ENCODE data around the gene ABLIM2. TPM values are rescaled to one million over a fixed set of nuclear protein-coding genes. Genes with fewer than 3 reads are reported as not detected.

The ABLIM2 gene
- total RNA-seq, 1 experiment from 2014 or later, result 6.1 TPM

- CTCF ChIA-PET, result no interaction called here
- H3K9ac ChIP-seq (ENCODE audit: low read length), result no peak overlapping the region
- H3K79me2 ChIP-seq (ENCODE audit: insufficient read depth, low read length), result no peaks in the 10 kb centered on the region
- RAD21 ChIA-PET (ENCODE audit: low non-redundant PET in 1 of 2, low total read pairs in 2 of 2, uncharacterized antibody in 2 of 2, unreplicated experiment in 2 of 2), result no interaction called here
- H3K4me1 ChIP-seq (ENCODE audit: control insufficient read depth in 1 of 2, insufficient read depth in 2 of 2, low read length in 2 of 2), result peaks cover 15 to 60% of the 10 kb centered on the region in 2 experiments
- H2AFZ ChIP-seq (ENCODE audit: low read depth, low read length, poor library complexity, severe bottlenecking), result no peak overlapping the region
- no peaks in the 10 kb centered on the region for H4K20me1 ChIP-seq (ENCODE audit: insufficient read depth)
- BruUV-seq (replicated peaks), result no TSS peak
- POLR2A ChIA-PET, result no interaction called here
- no peaks in the 10 kb centered on the region for H3K27me3 ChIP-seq (ENCODE audit: insufficient read depth, low read length)
- H3K4me2 ChIP-seq (ENCODE audit: low read length), result no peak overlapping the region
- DNase-seq (ENCODE audit: low read depth, low spot score) (no peak), ATAC-seq (no peak)
- no peaks in the 10 kb centered on the region for H3K9me3 ChIP-seq (ENCODE audit: control insufficient read depth in 1 of 2, insufficient read depth in 1 of 2, low read depth in 1 of 2, low read length in 2 of 2)
- intact Hi-C loops (cut with micrococcal nuclease), result no loop called here
- no peak overlapping the region for H3K4me3 ChIP-seq (replicated peaks in 1 of 2; ENCODE audit: low read depth in 1 of 2, low read length in 2 of 2)
- TF ChIP-seq POLR2AphosphoS5 (IDR thresholded peaks at IDR 0.05; ENCODE audit: low read depth, low read length), result no peak
- TF ChIP-seq ZNF274 (IDR thresholded peaks at IDR 0.05; ENCODE audit: low read depth, low read length), result no peak
- TF ChIP-seq, protein P1, sequence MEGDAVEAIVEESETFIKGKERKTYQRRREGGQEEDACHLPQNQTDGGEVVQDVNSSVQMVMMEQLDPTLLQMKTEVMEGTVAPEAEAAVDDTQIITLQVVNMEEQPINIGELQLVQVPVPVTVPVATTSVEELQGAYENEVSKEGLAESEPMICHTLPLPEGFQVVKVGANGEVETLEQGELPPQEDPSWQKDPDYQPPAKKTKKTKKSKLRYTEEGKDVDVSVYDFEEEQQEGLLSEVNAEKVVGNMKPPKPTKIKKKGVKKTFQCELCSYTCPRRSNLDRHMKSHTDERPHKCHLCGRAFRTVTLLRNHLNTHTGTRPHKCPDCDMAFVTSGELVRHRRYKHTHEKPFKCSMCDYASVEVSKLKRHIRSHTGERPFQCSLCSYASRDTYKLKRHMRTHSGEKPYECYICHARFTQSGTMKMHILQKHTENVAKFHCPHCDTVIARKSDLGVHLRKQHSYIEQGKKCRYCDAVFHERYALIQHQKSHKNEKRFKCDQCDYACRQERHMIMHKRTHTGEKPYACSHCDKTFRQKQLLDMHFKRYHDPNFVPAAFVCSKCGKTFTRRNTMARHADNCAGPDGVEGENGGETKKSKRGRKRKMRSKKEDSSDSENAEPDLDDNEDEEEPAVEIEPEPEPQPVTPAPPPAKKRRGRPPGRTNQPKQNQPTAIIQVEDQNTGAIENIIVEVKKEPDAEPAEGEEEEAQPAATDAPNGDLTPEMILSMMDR (IDR thresholded peaks at IDR 0.05 in 2 of 3, conservative IDR thresholded peaks at IDR 0.05 in 1 of 3; ENCODE audit: borderline replicate concordance in 1 of 3, insufficient read depth in 1 of 3, low read depth in 2 of 3, low read length in 2 of 3), result no peak
- TF ChIP-seq POLR2A (IDR thresholded peaks at IDR 0.05; ENCODE audit: borderline replicate concordance, extremely low read depth, insufficient read depth, insufficient read length), result no peak
- no peak for TF ChIP-seq CEBPB (IDR thresholded peaks at IDR 0.05; ENCODE audit: low read depth)
- TF ChIP-seq, protein P2, sequence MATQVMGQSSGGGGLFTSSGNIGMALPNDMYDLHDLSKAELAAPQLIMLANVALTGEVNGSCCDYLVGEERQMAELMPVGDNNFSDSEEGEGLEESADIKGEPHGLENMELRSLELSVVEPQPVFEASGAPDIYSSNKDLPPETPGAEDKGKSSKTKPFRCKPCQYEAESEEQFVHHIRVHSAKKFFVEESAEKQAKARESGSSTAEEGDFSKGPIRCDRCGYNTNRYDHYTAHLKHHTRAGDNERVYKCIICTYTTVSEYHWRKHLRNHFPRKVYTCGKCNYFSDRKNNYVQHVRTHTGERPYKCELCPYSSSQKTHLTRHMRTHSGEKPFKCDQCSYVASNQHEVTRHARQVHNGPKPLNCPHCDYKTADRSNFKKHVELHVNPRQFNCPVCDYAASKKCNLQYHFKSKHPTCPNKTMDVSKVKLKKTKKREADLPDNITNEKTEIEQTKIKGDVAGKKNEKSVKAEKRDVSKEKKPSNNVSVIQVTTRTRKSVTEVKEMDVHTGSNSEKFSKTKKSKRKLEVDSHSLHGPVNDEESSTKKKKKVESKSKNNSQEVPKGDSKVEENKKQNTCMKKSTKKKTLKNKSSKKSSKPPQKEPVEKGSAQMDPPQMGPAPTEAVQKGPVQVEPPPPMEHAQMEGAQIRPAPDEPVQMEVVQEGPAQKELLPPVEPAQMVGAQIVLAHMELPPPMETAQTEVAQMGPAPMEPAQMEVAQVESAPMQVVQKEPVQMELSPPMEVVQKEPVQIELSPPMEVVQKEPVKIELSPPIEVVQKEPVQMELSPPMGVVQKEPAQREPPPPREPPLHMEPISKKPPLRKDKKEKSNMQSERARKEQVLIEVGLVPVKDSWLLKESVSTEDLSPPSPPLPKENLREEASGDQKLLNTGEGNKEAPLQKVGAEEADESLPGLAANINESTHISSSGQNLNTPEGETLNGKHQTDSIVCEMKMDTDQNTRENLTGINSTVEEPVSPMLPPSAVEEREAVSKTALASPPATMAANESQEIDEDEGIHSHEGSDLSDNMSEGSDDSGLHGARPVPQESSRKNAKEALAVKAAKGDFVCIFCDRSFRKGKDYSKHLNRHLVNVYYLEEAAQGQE (IDR thresholded peaks at IDR 0.05; ENCODE audit: low read depth), result no peak
- no peak for TF ChIP-seq SIN3A (IDR thresholded peaks at IDR 0.05; ENCODE audit: low read depth)
- no peak for TF ChIP-seq RAD21 (IDR thresholded peaks at IDR 0.05; ENCODE audit: low read depth)
- no peak for TF ChIP-seq ELF1 (IDR thresholded peaks at IDR 0.05; ENCODE audit: borderline replicate concordance, low read depth)
- no peak for TF ChIP-seq ZFX (IDR thresholded peaks at IDR 0.05)
- TF ChIP-seq JUND (IDR thresholded peaks at IDR 0.05), result no peak
- TF ChIP-seq, protein P3, sequence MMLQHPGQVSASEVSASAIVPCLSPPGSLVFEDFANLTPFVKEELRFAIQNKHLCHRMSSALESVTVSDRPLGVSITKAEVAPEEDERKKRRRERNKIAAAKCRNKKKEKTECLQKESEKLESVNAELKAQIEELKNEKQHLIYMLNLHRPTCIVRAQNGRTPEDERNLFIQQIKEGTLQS (IDR thresholded peaks at IDR 0.05), result no peak
- no peak for TF ChIP-seq EZH2phosphoT487 (IDR thresholded peaks at IDR 0.05; ENCODE audit: borderline replicate concordance)
- TF ChIP-seq YY1 (IDR thresholded peaks at IDR 0.05; ENCODE audit: extremely low read depth, insufficient replicate concordance, low read depth, low read length), result no peak
- no peak for TF ChIP-seq TCF7L2 (IDR thresholded peaks at IDR 0.05; ENCODE audit: borderline replicate concordance, extremely low read depth, insufficient read depth, insufficient read length)
- TF ChIP-seq EZH2 (IDR thresholded peaks at IDR 0.05), result no peak
- no peak for TF ChIP-seq SRF (IDR thresholded peaks at IDR 0.05; ENCODE audit: low read depth)
- H3K27ac ChIP-seq (ENCODE audit: low read depth, low read length), result no peak overlapping the region
- H3K9me2 ChIP-seq (ENCODE audit: insufficient read depth), result no peaks in the 10 kb centered on the region
- H3K36me3 ChIP-seq (ENCODE audit: control insufficient read depth in 1 of 2, insufficient read depth in 2 of 2, low read length in 2 of 2), result no peaks in the 10 kb centered on the region
These were observed 26.7 kb upstream of the ABLIM2 start for GRCh38 chr4:8185295-8185694.
